HEK293T (cell line): ENCODE data around the gene ESRRB.

Experiments
- CTCF ChIA-PET: fragments of 350-600 bp; formaldehyde crosslinking; extraction: SDS; loops from one replicate; lab custom pipeline; 2021; ENCODE audit warnings: antibody characterized with exemption, inconsistent platforms; lab: Yijun Ruan, JAX
- POLR2A ChIA-PET: fragments of 350-600 bp; formaldehyde crosslinking; extraction: SDS; loops from one replicate; lab custom pipeline; 2020; ENCODE audit warnings: antibody characterized with exemption, inconsistent platforms; lab: Yijun Ruan, JAX
- DNase-seq: peaks from one replicate; pipeline ENCODE4 v3.0.0; 2012; ENCODE audit warnings: mixed read lengths; ENCODE audit errors: extremely low spot score
- ARNT ChIP-seq: fragments of 450-650 bp; IDR thresholded peaks from 2 replicates; pipeline ENCODE4 v1.6.1; 2017; ENCODE audit warnings: mild to moderate bottlenecking
- BHLHE40 ChIP-seq: fragments of 450-650 bp; IDR thresholded peaks from 2 replicates; pipeline ENCODE4 v1.6.1; 2016; ENCODE audit warnings: mild to moderate bottlenecking, moderate library complexity, borderline replicate concordance
- CTBP1 ChIP-seq: fragments of 450-650 bp; IDR thresholded peaks from 2 replicates; pipeline ENCODE4 v1.6.1; 2016; ENCODE audit warnings: borderline replicate concordance
- ELF4 ChIP-seq: fragments of 450-650 bp; IDR thresholded peaks from 2 replicates; pipeline ENCODE4 v1.6.1; 2017; ENCODE audit warnings: antibody characterized with exemption
- FOXA1 ChIP-seq: fragments of 450-650 bp; IDR thresholded peaks from 2 replicates; pipeline ENCODE4 v1.6.1; 2016; ENCODE audit warnings: mild to moderate bottlenecking
- FOXK2 ChIP-seq: fragments of 450-650 bp; IDR thresholded peaks from 2 replicates; pipeline ENCODE4 v1.6.1; 2016; ENCODE audit warnings: mild to moderate bottlenecking
- FOXM1 ChIP-seq: fragments of 450-650 bp; IDR thresholded peaks from 2 replicates; pipeline ENCODE4 v1.6.1; 2017; ENCODE audit warnings: mild to moderate bottlenecking, borderline replicate concordance
- HDGF ChIP-seq: fragments of 450-650 bp; IDR thresholded peaks from 2 replicates; pipeline ENCODE4 v1.6.1; 2017; ENCODE audit warnings: antibody characterized with exemption, borderline replicate concordance
- L3MBTL2 ChIP-seq: fragments of 450-650 bp; conservative IDR thresholded peaks from 2 replicates; pipeline ENCODE4 v1.6.1; 2016; ENCODE audit warnings: mild to moderate bottlenecking
- LEF1 ChIP-seq: fragments of 450-650 bp; IDR thresholded peaks from 2 replicates; pipeline ENCODE4 v1.6.1; 2017; ENCODE audit warnings: mild to moderate bottlenecking, borderline replicate concordance
- NFRKB ChIP-seq: fragments of 450-650 bp; IDR thresholded peaks from 2 replicates; pipeline ENCODE4 v1.6.1; 2016; ENCODE audit warnings: mild to moderate bottlenecking, moderate library complexity
- SP1 ChIP-seq: fragments of 450-650 bp; IDR thresholded peaks from 2 replicates; pipeline ENCODE4 v1.6.1; 2017
- SUZ12 ChIP-seq: fragments of 450-650 bp; IDR thresholded peaks from 2 replicates; pipeline ENCODE4 v1.6.1; 2016; ENCODE audit warnings: mild to moderate bottlenecking
- TARDBP ChIP-seq: fragments of 450-650 bp; IDR thresholded peaks from 2 replicates; pipeline ENCODE4 v1.6.1; 2016
- ZNF384 ChIP-seq: fragments of 450-650 bp; IDR thresholded peaks from 2 replicates; pipeline ENCODE4 v1.6.1; 2016
- TF ChIP-seq, protein P1 (sequence below): fragments of 450-650 bp; IDR thresholded peaks from 2 replicates; pipeline ENCODE4 v1.6.1; 2016

Gene ESRRB

DNA sequence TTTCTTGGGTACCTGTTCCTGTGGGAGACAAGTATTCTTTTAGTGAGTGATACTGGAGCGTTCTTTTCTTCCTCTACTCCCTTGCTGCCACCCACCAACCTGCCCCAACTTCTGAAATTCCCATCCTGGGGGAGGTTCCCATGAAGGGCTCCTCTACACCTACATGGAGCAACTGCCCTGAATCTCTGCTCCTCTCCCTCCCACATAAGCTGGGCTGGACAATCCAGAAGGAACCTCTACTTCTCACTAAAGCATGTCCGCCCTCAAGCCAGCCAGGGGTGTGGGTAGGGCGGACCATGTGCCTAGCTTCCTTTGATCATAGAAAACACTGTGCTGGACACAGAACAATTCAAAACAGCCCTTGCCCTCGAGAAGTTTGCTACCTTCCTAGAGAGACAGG lies 25.9 kb upstream of the ESRRB start:
- POLR2A ChIA-PET, result no interaction called here
- no peak for TF ChIP-seq CTBP1
- TF ChIP-seq TARDBP, result no peak
- TF ChIP-seq L3MBTL2, result no peak
- CTCF ChIA-PET, result interaction anchor here (0.8 kb wide), 1 partner anchor 257 kb away, joined by 4 read pairs; no protein-coding TSS in a partner anchor
- no peak for DNase-seq

DNA sequence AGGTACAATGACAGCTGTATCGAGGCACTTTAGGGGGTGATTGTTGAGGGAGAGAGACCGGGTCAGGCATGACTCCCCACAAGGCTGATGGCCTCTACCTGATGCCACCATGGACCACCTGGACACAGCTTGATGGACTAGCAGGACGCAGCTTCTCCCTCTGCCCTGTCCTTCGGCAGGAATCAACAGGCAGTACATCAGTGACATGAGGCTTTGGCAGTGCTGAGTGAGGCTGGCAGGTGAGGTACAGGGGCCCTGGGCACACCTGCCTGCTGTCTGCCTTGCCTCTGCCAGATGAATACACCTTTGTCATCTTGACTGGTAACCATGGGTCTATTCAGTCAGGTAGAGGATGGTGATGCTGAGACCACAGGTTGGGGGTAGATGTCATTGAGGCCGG lies 25.3 kb upstream of the ESRRB start:
- CTCF ChIA-PET, result interaction anchor here (0.8 kb wide), 1 partner anchor 258 kb away, joined by 4 read pairs; no protein-coding TSS in a partner anchor

DNA sequence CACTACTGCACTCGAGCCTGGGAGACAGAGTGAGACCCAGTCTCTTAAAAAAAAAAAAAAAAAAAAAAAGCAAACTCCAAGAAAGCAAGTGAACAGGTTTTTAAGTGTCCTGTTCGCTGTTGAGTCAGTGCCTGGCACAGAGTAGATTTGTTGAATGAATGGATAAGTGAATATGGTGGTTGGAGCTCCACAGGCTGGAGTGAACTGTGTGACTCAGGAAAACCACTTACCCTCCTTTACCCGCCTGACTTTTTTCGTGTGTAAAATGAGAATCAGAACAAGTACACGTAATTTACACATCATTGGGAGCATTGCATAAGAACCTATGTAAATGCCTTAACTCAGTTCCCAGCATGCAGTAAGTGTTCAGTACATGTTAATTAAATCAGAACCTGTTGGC lies 24.0 kb upstream of the ESRRB start:
- TF ChIP-seq CTBP1 (no peak), SUZ12 (no peak), FOXA1 (no peak), SP1 (no peak), L3MBTL2 (no peak)
- TF ChIP-seq, protein P1, sequence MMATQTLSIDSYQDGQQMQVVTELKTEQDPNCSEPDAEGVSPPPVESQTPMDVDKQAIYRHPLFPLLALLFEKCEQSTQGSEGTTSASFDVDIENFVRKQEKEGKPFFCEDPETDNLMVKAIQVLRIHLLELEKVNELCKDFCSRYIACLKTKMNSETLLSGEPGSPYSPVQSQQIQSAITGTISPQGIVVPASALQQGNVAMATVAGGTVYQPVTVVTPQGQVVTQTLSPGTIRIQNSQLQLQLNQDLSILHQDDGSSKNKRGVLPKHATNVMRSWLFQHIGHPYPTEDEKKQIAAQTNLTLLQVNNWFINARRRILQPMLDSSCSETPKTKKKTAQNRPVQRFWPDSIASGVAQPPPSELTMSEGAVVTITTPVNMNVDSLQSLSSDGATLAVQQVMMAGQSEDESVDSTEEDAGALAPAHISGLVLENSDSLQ, result no peak
- no peak for DNase-seq
- CTCF ChIA-PET, result interaction anchor here (0.6 to 2.6 kb wide), 8 partner anchors 8 to 797 kb away, joined by 3 to 12 read pairs (median 5); no protein-coding TSS in a partner anchor
- POLR2A ChIA-PET, result no interaction called here

More for the DNA sequence above, 25.3 kb upstream of the ESRRB start:
- POLR2A ChIA-PET, result no interaction called here
- TF ChIP-seq FOXK2 (no peak), L3MBTL2 (no peak), NFRKB (no peak), BHLHE40 (no peak), HDGF (no peak), ZNF384 (no peak), TARDBP (no peak)
- no peak for DNase-seq

DNA sequence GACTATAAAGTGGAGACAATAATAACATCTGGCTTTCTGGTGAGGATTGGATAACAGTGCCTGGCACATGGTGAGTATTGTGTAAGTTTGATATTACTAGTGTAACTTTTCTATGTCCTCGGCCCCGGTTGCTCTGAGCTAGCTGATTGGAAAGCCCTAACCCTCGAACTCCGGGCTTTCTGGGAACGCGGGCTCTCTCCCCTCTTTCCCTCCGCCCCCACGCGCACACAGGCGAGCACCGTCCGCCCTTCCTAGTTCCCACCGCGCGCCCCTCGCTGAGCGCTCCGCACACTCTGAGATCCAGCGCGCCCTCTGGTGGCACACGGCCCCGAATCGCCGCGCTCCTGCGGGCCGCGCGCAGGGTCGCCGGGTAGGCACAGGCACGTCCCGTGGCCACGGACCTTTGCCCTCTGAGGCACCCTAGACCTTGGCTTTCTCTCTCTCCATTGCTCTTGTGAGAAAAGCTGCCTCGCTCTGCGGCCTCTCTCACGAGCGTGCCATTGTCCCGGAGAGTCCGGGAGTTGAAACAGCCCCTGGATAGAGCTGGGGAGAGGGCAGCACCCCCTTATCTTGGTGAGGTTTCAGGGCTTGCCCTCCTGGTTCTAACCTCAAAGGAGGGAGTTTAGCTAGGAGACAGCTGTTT lies 23.2 kb upstream of the ESRRB start:
- POLR2A ChIA-PET, result interaction anchor here (0.9 kb wide), 1 partner anchor 18 kb away, joined by 3 read pairs; no protein-coding TSS in a partner anchor

DNA sequence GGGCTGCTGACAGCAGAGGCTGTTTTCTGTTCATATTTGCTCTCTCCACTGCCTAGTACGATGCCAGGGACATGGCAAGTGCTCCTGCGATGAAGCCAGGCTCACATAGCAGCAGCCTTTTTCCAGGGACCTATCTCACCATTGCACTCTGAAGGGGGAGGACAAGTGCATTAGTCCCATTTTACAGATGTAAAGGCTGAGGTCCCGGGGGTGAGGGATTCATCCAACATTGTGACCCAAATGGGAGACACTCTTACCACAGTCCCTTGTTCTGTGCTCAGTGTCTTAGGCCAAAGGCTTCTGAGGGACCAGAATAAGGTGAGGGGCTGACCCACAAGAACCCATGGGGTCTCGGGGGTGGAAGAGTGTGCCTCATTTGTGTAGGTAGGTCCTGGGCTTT lies 21.6 kb upstream of the ESRRB start:
- CTCF ChIA-PET, result interaction anchor here (0.6 kb wide), 1 partner anchor 141 kb away, joined by 3 read pairs; no protein-coding TSS in a partner anchor
- POLR2A ChIA-PET, result no interaction called here
- TF ChIP-seq FOXM1 (no peak), SUZ12 (no peak), FOXA1 (no peak), HDGF (no peak), ZNF384 (no peak), CTBP1 (no peak), BHLHE40 (no peak), LEF1 (no peak), TARDBP (no peak), FOXK2 (no peak), ARNT (no peak), SP1 (no peak), L3MBTL2 (no peak), NFRKB (no peak), ELF4 (no peak)
- TF ChIP-seq, protein P1, result no peak
- DNase-seq, result no peak

More for the DNA sequence above, 23.2 kb upstream of the ESRRB start:
- DNase-seq, result peak; percentile 80
- TF ChIP-seq, protein P1, result no peak
- peak; percentile 46; the same call in 1 of the 2 replicates for TF ChIP-seq L3MBTL2
- CTCF ChIA-PET, result interaction anchor here (0.6 to 2.6 kb wide), 15 partner anchors 9 to 797 kb away, joined by 3 to 12 read pairs (median 4); no protein-coding TSS in a partner anchor

DNA sequence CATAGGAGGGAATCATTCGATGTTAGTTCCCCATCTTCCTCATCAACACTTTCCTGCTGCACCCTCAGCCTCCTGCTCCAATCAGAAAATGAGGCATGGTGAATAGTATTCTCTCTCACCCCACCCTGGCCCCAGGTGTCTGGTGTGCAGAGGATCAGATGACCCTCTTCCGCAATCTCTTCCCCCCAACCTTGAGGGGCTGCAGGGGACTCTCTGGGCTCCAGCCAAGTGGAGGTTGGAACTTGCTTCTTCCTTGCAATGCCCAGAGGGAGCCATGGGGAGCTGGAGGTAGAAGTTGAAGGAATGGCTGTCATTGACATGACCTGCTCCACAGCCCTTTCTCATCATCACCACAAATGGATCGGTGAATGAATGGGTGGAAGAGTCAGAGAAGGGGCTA lies 20.2 kb upstream of the ESRRB start:
- ChIA-PET POLR2A (no interaction called here), CTCF (no interaction called here)
- no peak for DNase-seq
- TF ChIP-seq FOXK2 (no peak), L3MBTL2 (no peak), LEF1 (no peak), TARDBP (no peak), HDGF (no peak), FOXM1 (no peak), SUZ12 (no peak), ZNF384 (no peak)

DNA sequence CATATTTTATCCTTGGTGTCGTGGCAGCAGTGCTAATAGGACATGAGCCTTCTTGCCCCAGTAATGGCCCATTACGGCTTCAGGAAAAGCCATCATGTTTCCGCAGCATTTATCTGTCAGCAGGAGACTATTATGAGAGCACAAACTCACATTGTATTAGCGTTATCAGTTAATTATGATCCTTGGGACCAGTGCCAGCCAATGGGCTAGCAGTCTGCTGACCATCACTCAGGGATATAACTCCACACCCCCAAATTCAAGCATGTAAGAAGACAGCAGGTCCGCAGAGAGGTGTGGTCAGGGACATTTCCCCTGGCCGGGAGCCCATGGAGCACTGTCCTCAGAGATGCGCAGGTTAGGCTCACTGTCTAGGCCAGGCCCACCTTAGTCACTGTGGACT lies 4.9 kb upstream of the ESRRB start:
- TF ChIP-seq, protein P1, result no peak
- TF ChIP-seq TARDBP (no peak), CTBP1 (no peak), FOXK2 (no peak), NFRKB (no peak)
- no peak for DNase-seq
- ChIA-PET POLR2A (interaction anchor here (1.1 kb wide), 1 partner anchor 18 kb away, joined by 3 read pairs; no protein-coding TSS in a partner anchor), CTCF (interaction anchor here (0.7 to 0.9 kb wide), 2 partner anchors 41 to 119 kb away, joined by 3 to 4 read pairs; no protein-coding TSS in a partner anchor)
